Hematopoietic multipotent progenitor cell treated with erythropoietin and hydrocortisone succinate and interleukin-3 and kit ligand, for 6 days (in vitro differentiated cells): ENCODE measurements around the gene BLACAT1.
"Not testable (repeated sequence)": the region's sequence is repeated elsewhere in the genome, so short reads cannot be mapped to it uniquely, and the experiment has no call there.

ENCODE experiments used
- DNase-seq: peaks from one replicate; pipeline ENCODE4 v3.0.0-alpha.2; 2015

The BLACAT1 gene

DNA sequence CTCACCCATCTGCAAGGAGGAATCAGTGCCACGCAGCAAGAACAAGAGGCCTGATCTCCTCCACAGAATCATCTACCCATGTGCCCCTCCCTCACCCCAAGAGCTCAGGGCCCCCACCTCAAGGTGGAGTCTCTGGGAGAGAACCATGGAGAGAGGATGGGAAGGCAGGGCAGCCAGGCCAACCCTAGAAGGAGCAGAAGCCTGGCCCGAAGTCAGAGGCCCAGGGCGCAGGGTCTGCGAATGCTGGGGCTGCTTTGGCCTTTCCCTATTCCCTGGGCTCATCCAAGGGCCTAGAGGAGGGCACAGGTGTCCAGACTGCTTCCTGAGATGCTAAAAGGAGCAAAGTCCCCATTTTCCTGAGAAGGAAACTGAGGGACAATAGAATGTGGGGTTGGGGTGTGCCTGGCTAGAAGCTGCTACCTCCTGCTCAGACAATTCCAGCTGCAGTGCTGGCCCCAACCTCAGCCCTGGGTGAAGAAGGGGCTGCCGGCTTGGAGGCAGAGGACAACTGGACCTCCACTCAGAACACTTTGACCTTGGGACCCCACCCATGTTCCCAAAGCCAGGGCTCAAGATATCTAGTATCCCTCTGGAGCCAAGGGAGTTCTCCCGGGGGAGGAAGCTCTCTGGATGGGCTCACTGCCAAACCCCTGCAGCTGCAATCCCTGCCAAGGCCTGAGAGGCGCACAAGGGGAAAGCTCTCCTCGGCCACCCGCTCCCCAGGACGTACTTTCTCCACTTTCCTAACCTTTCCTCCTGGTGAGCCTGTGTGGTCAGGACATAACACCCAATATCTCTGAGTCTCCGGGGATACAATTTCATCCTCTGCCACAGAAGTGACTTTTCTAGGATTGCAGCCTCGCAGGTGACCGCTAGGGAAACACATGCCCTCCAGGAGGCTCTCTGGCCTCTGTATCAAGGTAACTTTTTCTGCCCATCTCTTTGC lies 17.4 kb downstream of the BLACAT1 start:
- peak; percentile 70 for DNase-seq

DNA sequence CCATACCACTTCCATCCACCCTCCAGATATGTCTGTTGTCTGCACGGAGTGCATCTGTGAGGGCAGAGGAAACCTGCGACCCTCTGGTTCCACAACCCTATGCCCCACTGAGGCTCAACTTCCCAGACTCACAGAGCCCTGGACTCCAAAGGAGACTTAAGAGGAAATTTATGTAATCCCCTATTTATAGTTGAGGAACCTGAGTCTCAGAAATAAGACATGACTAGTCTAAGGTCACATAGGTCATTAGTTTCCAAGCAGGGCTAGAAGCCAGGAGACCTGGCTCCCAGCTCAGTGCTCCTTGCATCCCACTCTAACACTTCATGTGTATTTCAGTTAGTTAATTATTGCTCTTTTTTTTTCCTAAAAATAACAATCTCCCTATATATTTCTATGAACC lies 18.3 kb downstream of the BLACAT1 start:
- DNase-seq = no peak

GRCh38 chr1:205436776-205437410 lies 19.0 kb downstream of the BLACAT1 start:
- DNase-seq = no peak

DNA sequence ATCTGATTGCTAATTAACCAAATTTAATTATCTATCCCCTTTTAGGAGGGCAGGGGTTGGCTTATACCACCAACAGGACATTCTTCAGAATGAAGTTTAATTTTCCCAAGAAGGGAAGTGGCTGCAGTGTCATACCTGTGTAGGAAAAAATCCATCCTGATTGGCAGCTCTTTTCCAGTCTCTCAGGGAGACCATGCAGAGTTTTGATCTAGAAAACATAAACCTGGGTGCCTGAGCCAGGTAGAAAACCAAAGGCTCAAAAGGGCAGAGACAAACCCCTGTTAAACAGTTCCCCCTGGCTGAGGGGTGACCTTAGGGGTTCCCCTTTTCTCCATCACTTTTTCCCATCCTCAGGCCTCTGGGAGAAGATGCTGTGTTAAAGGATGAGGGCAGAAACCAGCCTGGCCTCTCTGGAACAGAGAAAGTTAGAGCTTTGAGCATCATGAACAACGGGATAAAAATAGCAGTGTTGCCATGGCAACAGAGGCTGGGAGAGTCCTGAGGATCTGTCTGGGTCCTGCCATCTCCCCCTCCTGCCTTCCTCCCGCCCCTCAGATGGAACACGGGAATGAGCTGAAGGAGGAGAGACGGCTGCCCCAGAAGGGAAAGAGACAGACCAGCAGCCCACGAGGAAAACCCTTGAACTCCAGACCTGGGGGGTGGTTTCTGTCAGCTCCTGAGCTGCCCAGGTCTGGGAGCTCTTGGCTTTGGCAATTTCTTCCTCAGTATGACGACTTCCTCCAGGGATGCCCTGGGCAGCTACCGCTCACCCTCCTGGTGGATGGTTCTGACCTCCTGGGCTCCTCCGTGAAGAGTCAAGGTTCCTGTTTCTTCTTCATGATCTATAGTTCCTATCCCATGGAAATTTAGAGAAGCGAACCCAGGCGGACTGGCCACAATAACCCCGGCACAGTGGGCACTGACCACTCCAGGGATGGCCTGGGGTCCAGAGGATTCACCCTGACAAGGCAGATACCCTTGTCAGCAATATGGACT lies 20.0 kb downstream of the BLACAT1 start:
- DNase-seq = no peak

- no peak for DNase-seq
Observed at GRCh38 chr1:205434738-205435137, 21.1 kb downstream of the BLACAT1 start.

GRCh38 chr1:205432692-205433091 lies 23.2 kb downstream of the BLACAT1 start:
- not testable (repeated sequence) for DNase-seq

GRCh38 chr1:205432116-205432515 lies 23.7 kb downstream of the BLACAT1 start:
- no peak for DNase-seq

DNA sequence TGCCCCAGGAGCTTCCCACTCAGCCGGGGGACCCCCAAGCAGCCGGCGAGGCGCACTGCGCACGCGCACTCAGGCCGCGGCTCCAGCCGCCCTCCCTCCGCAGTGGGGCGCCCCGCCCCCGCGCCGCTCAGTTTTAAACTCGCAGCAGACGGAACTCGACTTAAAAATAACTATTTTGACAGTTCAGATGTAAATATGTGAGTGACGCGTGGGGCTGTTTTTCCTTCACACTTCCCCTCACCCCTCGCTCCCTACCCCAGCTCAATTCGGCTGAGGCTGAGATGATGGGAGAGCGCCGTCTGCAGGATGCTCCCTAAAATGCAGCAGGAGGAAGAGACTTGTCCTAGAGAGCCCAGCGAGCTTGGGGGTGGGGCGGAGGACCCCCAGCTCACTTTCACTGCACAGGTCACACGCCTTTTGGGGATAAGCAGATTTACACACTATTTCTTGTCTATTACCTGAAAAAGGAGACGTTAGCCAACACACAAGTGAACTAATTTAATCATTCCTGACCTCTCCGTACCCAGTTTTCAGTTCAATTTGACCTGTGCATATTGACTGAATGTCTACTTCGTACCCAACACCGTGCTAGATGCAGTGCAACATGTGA lies 25.0 kb downstream of the BLACAT1 start:
- DNase-seq = peak; percentile 55

- DNase-seq = no peak
Observed at GRCh38 chr1:205429762-205430695, 25.8 kb downstream of the BLACAT1 start.

DNA sequence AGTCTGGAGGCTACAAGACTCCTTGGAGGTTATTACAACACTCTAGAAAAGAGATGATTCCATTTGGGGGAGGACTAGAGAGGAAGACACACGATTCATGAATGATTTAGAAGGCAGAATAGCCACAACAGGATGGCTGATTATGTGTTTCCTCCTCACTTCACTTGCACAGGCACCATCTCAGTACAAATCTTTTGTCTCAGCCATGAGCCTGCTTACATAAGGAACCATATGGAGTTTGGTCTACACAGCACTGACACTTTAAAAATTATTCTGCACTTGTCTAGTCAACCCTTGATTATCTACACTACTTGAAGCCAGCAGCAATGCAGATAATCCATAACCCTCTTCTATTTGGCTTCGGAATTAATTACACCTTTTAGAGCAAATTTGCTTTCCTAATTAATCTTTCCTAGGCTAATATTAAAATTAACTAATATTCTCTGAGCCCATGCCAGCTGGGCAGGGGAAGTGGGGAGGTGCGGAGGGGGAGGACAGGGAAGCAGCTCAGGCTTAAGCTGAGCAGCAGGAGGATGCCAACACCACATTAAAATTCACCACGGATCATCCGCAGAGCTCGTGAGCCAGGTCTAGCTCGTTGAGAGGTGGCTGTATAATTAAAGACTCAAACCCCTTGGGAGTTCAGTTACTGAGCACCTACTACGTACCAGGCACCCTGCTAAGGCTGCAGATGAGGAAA lies 30.8 kb downstream of the BLACAT1 start:
- DNase-seq = no peak

GRCh38 chr1:205423814-205424399 lies 31.9 kb downstream of the BLACAT1 start:
- no peak for DNase-seq

DNA sequence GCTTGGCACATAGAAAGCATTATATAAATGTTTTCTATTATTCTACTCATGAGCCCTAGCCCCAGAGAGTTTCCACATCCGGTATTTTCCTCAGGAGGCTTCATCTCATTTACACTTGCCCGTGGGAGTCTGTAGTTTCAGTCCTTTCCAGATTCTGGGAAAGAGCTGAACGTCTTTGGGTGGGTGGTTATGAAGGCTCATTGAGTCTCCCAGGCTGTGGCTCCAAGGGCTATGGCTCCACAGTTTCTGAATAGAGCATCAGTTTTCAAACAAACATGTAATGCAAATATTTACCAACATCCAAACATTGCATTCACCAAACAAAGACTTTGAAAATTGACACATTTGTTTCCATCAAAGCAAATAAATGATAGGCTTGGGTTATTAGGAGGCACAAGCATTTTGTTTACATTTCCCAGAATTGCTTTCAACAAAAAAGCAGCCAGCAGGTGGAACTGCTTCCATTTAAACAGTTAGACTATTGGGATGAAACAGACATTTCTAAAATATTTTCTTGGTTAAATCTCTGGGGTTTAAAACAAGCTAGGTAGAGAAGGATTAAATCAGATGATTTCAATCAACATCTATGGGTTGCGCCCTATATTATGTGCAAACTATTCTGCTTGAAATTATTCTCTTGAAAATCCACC lies 32.7 kb downstream of the BLACAT1 start:
- no peak for DNase-seq

DNA sequence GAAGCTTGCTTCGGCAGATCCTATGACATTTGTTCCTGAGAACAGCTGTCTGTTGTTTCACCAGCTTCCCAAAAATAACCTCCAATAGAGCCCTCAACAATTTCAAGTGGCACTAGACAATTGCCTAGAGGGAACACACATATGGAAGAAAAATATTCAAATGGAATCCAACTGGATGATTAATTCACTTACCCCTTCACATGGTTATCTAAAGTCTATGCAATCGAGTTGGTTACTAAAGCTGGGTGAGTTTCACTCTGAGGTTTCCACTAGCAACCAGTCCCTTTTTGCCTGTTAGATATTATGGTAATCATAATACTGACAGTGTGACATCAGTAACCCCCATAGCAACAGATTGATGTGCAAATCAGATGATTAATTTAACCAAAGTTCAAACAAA lies 34.0 kb downstream of the BLACAT1 start, which contains the start of gene LEMD1:
Gene LEMD1 (minus strand): TSS at position 259 of the 400 bp plus-strand sequence. CDS start 1,520 bp downstream, outside the sequence.
- DNase-seq = no peak

- no peak for DNase-seq
Observed at GRCh38 chr1:205420938-205421337, 34.9 kb downstream of the BLACAT1 start.

DNA sequence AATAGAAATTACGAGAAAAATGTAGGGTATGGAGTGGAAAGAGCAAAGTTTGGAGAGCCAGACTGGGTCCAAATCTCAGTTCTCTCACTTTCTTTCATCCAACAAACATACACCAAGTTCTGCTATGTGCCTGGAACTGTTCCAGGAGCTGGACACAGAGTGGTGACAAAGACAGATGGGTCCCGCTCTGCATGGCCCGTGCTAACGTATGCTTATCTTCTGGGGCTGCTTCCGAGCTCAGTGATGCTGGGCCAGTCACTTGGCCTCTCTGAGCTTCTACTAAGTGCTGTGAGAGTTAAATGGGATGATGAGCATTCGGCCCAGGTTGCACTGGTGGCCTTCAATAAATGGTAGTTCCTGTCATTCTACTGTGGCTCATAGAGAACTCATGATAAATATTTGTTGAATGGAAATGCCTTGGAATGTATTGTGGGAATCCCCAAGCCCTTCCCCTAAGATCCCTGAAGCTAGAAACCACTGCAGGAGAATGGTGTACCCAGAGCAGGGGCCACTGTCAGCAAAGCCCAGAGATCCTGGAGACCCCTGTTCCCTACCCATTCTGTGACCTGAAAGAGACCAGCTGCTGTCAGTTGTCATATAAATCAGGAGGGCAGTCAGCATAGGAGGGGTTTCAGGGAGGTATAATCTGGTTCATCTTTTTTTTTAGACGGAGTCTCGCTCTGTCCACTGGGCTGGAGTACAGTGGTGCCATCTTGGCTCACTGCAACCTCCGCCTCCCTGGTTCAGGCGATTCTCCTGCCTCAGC lies 37.8 kb downstream of the BLACAT1 start:
- DNase-seq = no peak

- DNase-seq = no peak
Observed at GRCh38 chr1:205416322-205416721, 39.5 kb downstream of the BLACAT1 start.

- no peak for DNase-seq
Observed at GRCh38 chr1:205410581-205411298, 45.1 kb downstream of the BLACAT1 start.

- peak; percentile 9 for DNase-seq
Observed at GRCh38 chr1:205407970-205408369, 47.9 kb downstream of the BLACAT1 start.
